ENCODE data around the gene CYP2W1.
"Not testable (repeated sequence)": the region's sequence is repeated elsewhere in the genome, so short reads cannot be mapped to it uniquely, and the experiment has no call there.

CYP2W1 gene

DNA sequence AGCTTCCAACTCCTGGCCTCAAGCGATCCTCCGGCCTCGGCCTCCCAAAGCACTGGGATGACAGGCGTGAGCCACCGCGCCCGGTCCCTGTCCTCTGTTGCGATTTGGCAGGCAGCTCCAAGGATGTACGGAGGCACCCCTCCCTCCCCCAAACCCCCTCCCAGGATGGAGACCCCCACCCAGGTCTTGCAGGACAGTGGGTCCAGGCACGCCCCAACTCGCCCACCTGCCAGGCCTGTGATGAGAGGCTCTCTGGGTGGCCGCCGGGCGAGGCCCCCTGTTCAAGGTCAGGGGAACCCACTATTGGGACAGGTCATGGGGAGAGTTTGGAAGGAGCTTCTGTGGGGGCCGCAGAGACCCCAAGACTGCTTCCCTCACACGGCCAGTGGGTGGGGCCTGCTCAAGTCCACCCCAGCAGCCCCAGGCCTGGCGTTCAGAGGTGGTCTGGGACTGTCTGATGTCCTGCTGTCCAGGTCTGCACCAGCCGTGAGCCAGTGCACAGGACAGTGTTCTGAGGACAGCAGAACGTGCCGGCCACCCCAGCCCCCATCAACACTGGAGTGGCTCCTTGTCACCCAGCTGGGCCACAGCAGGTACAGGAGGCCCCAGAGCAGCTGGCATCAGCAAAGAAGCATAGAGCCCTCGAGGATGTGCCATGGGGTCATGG, 31.0 kb upstream of the CYP2W1 start:
- DNase-seq (ENCODE audit: low spot score): no peak

DNA sequence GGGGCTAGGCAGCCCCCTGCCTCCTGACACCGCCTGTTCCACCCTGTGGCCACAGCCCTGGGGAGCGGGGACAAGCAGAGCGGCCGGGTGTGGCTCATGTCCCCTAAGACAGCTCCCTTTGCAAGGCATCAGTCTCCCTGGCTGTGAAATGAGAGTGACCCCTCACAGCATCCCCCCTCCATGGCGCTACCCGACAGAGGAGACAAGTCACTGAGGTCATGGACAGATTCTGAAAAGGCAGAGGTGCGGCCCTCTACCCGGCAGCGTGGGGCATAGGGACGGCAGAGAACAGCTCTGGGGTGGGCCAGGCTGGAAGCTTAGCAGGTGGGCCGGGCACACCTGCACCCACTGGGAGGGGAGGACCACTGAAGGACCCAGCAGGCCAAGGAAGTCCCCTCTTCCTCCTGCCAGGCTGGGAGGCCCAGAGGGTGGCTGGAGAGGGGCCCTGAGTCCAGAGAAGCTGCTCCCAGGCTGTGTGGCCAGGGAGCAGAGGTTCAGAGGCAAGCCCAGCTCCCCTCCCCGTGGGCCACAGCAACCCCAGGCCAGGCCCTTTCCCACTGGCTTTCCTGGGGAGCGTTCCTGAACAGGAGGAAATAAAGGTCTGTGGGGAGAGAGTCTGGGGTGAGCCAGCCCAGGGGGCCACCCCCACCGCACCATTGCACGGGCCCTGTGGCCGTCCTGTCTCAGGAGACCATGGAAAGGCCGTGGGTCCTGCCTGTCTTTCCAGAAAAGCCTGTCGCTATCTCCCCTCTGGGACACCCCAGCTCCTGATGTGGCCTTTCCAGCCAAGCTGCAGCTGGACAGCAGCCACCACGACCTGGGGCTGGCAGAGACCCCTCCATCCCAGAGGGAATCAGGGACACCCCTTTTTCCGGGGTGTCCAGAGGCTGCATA, 30.2 kb upstream of the CYP2W1 start:
- no peak for DNase-seq (ENCODE audit: low spot score)

DNA sequence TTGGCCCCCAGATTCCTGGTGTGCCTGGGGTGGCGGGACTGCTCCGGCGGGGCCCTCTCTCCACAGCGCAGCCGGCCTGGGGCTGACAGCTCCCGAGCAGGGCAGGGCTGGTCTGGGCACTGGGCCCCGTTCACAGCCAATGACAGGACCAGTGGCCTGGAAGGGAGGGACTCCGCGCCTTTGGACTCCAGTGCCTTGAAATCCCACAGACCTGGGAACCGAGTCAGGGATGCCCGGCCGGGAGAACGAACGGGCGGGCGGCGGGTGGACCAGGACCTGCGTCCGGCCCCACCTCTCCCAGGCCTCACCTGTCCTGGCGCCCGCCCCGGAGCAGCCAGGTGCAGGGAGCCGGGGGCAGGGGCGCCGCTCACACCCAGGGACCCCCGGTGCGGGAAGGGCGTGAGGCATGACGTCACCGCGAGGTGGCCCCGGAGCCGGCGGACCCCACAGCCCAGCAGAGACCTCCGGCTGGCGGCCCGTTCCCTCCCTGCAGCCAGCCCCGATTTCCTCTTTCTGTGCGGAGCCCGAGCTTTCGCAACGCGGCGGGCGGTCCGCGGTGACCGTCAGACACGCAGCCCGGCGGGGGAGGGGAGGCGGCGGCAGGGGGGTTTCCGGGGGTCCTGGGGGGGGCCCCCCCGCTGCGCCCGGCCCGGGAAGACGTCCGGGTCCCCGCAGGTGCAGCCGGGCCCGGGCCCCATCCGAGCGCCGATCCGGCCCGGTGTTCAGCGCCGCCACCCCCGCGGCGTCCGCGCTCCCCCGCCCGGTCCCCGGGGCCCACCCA, 29.2 kb upstream of the CYP2W1 start:
- no peak for DNase-seq (ENCODE audit: low spot score)

DNA sequence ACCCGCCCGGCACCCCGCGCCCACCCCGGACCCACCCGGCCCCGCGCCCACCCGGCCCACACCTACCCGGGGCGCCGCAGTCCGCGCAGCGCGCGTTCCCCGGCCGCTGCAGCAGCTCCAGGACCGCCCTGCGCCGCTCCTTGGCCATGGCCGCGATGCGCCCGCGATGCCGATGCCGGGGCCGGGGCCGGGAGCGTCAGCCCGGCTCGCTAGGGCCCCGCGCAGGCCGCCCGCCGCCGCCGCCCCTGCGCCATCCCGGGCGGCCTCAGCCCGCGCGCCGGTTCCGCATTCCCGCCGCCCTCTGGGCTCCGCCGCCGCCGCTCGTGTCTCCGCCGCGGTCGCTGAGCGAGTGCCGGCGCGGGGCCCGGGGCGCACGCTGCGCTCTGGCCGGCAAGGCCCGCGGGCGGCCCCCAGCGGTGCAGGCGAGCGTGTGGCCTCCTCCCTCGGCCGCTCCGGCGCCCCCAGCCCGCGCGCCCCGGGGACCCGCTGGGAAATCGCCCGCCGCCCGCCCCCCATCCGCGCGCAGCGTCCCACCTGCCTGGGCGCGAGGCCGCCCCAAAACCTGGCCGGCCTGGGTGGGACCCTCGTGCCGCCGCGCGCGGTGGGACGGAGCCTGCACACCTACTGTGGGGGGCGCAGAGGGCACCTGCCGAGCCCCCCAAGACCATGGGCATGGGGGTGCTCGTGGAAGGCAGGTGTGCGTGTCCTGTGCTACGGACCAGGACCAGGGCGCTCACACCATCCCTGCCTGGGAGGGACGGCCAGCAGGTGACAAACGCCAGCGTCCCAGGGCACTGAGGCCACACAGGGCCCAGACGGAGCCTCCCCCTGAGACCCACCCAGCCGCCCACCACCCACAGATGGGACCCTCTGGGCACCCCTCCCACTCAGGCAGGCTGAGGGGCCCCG, 28.4 kb upstream of the CYP2W1 start, which contains the start of gene ADAP1:
TSS of gene ADAP1 (minus strand) at position 351 of the 909 bp plus-strand sequence. CDS start at position 148, 203 bp downstream.
- no peak for DNase-seq (ENCODE audit: low spot score)

DNA sequence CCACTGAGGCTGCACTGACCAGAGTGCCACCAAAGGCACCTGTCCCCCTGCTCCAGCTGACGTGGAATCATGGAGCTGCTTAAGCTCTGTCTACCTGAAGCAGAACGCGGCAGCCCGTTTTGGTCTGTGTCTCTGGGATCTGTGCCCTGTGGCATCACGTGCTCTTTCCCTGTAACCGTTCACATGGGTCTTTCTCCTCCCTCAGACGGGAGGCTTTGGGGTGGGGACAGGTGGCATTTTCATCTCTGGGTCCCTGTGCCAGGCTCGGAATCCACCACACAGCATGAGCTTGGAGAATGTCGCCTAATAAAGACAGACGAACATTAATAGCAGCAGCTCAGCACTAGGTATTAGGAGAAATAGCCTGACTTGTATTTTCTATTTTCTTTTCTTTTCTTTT, 26.9 kb upstream of the CYP2W1 start:
- no peak for DNase-seq (ENCODE audit: low spot score)

DNA sequence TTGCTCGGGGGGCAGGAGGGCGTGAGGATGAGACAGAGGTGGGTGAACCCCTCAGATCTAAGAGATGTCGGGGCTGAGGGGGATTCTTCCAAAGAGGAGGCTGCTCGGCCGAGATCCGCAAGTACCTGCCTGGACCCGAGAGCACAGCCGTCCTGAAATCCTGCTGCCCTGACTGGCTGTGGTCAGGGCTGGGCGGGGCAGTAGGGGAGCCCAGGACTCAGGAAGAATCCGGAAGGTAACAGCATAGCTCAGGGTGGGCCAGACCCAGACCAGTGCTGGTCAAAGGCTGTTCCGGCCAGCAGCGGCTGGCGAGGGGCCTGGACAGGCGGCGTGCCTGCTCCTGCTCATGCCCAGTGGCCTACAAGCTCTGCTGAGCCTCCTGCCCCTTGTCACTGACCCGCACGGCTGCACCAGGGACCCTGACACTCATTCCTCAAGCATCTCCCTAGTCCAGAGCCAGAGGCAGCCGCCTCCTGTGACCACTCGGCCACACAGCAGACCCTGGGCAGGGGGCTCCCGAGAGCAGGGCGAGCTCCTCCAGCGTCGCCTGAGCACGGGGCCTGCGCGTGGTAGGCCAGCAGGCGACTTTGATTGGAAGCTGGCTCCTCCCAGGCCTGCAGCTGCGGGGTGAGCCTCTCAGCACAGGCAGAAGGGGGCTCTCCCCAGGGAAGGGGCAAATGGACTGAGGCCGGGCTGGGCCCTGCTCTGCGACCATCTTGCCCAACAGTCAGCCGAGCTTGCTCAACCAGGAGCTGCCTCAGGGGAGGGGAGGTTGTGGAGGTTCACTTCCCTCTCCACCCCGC, 25.4 kb upstream of the CYP2W1 start:
- peak; percentile 70 for DNase-seq (ENCODE audit: low spot score)

DNA sequence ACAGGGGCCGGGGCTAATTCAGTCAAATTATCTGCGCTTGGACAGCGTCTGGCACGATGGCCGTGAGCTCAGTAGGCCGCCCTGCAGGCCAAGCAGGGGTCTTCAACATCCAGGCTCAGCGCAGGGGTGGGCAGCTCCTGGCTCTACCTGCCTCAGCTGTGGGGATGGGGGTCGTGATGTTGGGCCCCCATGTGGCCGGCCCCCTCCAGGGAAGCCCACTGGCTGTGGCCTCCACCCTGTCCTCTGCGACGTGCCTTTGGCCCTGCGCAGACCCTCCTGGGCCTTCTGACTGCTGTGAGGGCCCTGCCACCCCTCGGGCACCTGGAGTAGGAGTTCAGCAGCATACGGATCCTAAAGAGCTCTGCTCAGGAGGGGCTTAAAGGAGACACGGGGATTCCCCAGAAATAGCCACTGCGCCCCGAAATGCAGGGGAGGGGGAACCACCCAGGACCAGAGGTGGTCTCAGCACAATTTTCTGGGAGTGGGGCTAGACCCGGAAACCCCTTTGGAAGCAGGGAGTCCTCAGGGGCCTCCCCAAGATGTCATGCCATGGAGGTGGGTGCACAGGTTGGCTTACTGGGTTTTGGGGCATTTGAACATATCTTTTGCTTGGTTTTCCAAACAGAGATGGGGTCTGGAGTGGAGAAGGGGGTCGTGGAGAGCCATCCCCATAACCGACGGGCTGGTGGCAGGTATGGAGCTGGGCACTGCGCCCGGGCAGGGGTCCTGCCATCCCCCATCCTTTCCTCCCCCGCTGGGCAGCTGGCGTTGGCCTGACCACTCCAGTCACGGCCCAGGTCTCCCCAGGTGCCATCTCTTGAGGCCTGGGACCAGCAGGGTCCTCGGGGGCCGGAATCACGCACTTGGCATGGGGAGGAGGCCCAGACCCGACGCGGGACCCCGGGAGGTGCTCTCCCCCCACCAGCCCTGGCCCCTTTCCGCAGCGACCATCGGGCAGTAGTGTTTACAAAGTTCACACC, 24.5 kb upstream of the CYP2W1 start:
- no peak for DNase-seq (ENCODE audit: low spot score)

DNA sequence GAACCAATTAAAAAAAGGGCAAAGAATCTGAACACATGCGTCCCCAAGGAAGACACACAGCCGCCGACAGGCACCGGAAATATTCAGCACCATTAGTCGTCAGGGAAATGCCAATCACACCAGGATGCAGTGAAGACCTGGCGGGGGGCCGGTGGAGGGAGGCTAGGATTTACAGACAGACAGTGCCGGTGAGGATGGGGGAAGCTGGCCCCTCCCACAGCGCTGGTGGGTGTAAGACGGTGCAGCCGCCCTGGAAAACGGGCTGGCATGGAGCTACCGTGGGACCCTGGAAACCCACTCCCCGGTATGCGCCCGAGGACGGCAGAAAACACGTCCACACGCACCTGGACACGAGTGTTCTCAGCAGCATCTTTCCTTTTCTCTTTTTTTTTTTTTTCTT, 23.7 kb upstream of the CYP2W1 start:
- DNase-seq (ENCODE audit: low spot score): no peak

DNA sequence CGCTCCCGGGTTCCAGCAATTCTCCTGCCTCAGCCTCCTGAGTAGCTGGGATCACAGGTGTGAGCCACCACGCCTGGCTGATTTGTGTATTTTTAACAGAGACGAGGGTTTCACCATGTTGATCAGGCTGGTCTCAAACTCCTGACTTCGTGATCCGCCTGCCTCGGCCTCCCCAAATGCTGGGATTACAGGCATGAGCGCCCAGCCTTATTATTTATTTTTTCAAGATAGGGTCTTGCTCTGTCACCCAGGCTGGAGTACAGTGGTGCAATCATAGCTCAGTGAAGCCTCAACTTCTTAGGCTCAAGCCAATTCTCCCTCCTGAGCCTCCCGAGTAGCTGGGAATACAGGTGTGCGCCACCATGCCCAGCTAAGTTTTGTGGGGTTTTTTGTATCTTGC, 23.2 kb upstream of the CYP2W1 start:
- DNase-seq (ENCODE audit: low spot score): not testable (repeated sequence)

DNA sequence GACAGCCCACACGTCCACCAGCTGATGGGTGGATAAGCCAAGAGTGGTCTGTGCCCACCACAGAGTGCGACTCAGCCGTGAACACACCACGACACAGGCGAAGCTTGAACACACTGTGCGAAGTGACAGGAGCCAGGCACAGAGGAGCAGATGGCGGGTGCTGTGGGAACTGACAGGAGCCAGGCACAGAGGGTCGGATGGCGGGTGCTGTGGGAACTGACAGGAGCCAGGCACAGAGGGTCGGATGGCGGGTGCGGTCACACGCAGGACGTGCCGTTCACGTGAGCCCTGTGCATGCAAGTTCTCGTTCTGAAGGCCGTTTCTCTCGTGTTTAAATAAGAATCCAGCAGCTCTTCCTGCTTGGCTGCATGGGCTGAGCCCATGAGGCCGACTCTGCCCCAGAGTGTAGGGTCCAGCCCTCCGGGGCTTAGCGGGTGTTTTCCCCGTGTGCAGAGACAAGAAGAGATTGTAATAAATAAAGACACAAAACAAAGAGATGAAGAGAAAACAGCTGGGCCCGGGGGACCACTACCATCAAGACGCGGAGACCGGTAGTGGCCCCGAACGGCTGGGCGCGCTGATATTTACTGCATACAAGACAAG, 22.6 kb upstream of the CYP2W1 start:
- DNase-seq (ENCODE audit: low spot score): no peak

DNA sequence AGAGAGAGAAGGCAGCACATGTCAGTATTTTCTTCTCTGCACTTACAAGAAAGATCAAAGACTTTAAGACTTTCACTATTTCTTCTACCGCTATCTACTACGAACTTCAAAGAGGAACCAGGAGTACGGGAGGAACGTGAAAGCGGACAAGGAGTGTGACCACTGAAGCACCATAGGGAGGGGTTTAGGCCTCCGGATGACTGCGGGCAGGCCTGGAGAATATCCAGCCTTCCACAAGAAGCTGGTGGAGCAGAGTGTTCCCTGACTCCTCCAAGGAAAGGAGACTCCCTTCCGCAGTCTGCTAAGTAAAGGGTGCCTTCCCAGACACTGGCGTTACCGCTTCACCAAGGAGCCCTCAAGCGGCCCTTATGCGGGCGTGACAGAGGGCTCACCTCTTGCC, 22.0 kb upstream of the CYP2W1 start:
- DNase-seq (ENCODE audit: low spot score): not testable (repeated sequence)

DNA sequence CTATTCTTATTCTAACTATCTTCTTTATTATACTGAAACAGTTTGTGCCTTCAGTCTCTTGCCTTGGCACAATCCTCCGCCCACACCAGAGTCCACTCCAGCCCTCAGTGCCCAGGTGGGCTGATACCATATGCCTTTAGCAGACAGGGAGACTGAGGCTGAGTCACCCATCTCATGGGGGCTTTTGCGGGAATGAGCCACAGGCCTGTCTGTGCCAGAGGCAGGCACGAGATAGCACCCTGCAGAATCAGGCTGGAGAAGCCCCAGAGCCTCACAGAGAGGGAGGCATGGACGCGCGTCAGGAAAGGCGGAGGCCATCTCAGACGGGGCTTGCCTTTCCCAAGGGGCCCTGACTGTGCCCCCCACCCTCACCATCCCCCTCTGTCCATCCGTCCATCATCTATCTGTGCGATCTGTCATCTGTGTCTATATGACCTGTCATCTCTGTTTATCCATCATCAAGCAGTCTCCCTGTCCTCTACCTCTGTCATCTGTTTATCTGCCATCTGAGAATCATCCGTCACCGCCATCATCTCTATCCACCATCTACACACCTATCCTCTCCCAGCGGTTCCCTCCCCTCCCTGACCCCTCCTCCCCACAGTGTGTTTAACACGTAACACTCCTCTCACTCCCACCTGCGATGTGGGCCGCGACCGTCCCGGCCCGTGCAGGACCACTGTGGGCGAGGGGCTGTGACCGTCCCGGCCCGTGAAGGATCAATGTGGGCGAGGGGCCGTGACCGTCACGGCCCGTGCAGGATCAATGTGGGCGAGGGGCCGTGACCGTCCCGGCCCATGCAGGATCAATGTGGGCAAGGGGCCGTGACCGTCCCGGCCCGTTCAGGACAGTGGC, 21.2 kb upstream of the CYP2W1 start:
- DNase-seq (ENCODE audit: low spot score): no peak

DNA sequence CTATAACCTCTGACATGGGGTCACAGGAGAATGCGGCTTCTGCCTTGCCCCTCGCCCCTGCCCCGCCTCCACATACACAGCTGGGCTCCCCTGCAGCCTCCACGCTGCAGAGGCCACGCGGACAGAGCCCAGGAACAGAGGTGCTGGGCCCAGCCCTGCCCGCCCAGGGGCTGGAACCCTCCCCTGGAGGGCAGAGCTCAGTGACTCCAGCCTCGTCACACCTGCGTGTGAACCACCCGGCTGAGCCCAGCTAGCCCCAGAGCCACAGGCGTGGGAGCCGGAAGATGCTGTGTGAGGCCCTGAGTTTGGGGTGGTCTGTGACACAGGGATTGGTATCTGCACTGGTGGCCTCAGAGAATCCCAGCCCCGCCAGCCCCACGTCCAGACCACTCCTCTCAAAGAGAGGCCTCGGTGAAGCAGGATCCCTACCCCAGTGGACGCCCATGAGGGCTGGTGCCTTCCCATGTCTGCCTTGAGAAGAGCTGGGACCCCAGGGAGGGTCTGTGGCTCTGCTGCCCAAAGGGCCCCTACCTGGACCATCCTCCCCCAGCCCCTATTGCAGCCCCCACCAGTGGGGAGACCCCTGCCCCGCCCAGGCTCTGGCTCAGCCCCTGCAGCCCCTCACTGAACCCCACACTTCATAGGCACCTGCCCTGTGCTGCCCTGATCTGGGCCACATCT, 20.4 kb upstream of the CYP2W1 start:
- no peak for DNase-seq (ENCODE audit: low spot score)

DNA sequence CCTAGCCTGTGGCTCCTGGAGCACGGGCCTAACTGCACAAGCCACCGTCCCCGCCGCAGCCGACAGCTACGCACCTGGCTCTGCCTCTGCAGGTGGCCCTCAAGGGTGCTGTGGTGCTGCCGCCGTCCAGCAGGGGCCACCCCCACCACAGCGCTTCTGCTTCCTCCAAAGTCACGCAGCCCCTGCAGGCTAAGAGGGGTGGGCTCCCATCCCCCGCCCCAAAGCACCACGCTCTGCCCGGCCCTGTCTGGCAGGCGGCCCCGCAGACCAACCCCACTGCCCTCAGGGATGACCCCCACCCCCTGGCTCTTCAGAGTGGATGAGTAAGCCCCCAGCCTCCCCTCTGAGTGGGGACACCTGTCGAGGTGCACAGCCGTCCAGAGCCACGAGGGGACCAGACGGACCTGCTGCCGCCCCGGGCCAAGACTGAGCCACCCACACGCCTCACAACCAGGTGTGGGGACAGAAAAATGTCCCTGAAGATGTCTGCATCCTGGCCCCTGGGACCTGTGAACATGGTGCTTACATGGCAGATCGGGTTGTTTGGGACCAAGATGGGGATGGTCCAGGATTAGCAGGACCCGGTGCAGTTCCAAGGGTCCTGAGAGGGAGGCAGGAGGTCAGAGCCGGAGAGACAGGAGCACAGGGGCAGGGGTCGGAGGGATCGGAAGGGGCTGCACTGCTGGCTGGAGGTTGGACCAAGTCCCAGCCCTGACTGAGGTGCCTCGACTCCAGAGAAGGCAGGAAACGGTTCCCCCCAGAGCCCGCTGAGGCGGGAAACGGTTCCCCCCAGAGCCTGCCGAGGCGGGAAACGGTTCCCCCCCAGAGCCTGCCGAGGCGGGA, 19.5 kb upstream of the CYP2W1 start:
- no peak for DNase-seq (ENCODE audit: low spot score)

DNA sequence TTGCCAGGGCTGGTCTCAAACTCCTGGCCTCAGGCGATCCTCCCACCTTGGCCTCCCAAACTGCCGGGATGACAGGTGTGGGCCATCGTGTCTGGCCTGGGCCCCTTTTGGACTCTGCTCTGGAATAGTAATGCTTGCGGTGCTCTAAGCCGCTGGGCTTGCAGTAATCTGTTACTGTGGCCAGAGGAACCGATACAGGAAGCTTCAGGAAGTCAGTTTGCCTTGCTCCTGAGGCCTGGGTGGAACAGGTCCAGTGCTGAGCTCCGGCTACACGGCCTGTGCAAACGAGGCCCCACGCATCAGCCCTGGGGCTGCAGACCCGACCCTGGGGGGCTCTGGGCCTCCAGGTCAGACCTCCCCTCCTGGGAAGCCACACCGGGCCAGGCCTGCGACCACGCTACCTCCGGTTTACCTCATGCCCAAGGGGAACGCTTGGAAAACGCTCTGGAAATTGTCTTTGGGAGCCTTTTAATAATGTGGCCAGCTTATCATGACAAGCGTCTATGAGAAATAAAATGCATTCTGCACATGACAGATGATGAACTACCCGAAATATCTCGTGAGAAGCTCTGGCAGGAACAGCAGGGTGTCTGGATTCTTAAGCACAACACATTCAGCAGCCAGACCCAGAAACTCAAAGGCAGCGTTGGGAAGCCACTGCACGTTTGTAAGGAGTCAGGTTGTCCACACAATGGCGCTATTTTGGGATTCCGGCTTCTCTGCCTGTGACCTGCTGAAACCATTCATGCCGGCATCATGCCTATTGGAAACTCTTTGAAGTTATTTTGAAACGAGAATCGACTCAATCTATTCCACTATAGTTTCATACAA, 18.4 kb upstream of the CYP2W1 start:
- DNase-seq (ENCODE audit: low spot score): no peak
